Mesendoderm (in vitro differentiated cells): ENCODE data around the gene SPINK6. TPM values are rescaled to one million over a fixed set of nuclear protein-coding genes. Genes with fewer than 3 reads are reported as not detected.

Source experiments
- DNase-seq: peaks from one replicate; pipeline ENCODE4 v3.0.0; 2013
- H2AK5ac ChIP-seq: 2 replicates; pipeline ENCODE4 v1.6.1; 2013; ENCODE audit warnings: low read length, inconsistent platforms
- H2BK120ac ChIP-seq: 2 replicates; pipeline ENCODE4 v1.6.1; 2013; ENCODE audit warnings: low read depth, mild to moderate bottlenecking, low read length, moderate library complexity, mixed read lengths
- H2BK15ac ChIP-seq: replicated peaks from 2 replicates; pipeline ENCODE4 v1.6.1; 2013; ENCODE audit warnings: low read depth, mild to moderate bottlenecking, moderate library complexity
- H2BK5ac ChIP-seq: 2 replicates; pipeline ENCODE4 v1.6.1; 2013; ENCODE audit warnings: low read length, inconsistent platforms
- H3K18ac ChIP-seq: 2 replicates; pipeline ENCODE4 v1.6.1; 2013; ENCODE audit warnings: mild to moderate bottlenecking, low read length, mixed read lengths
- H3K23ac ChIP-seq: one replicate; pipeline ENCODE4 v1.6.1; 2013; ENCODE audit warnings: low read length
- H3K27ac ChIP-seq: 2 replicates; pipeline ENCODE4 v1.5.1; 2013; ENCODE audit warnings: low read depth, mild to moderate bottlenecking, inconsistent platforms, low read length, moderate library complexity
- H3K27me3 ChIP-seq: 2 replicates; pipeline ENCODE4 v1.6.1; 2013; ENCODE audit warnings: low read length, control low read depth, mild to moderate bottlenecking, inconsistent platforms; ENCODE audit not compliant: insufficient read depth, poor library complexity
- H3K36me3 ChIP-seq: 2 replicates; pipeline ENCODE4 v1.6.1; 2013; ENCODE audit warnings: low read length, inconsistent platforms; ENCODE audit not compliant: control insufficient read depth, insufficient read depth
- H3K4ac ChIP-seq: one replicate; pipeline ENCODE4 v1.6.1; 2013; ENCODE audit warnings: low read depth, mild to moderate bottlenecking, low read length, moderate library complexity
- H3K4me1 ChIP-seq: 2 replicates; pipeline ENCODE4 v1.6.1; 2013; ENCODE audit warnings: low read depth, low read length, inconsistent platforms; ENCODE audit not compliant: control insufficient read depth
- H3K4me2 ChIP-seq: 2 replicates; pipeline ENCODE4 v1.6.1; 2013; ENCODE audit warnings: low read length
- H3K4me3 ChIP-seq: 2 replicates; pipeline ENCODE4 v1.5.1; 2013; ENCODE audit warnings: mild to moderate bottlenecking, low read length
- H3K56ac ChIP-seq: one replicate; pipeline ENCODE4 v1.6.1; 2013; ENCODE audit warnings: low read length
- H3K79me1 ChIP-seq: 2 replicates; pipeline ENCODE4 v1.6.1; 2013; ENCODE audit warnings: low read length, inconsistent platforms
- H3K79me2 ChIP-seq: 2 replicates; pipeline ENCODE4 v1.6.1; 2013; ENCODE audit warnings: mild to moderate bottlenecking, low read length; ENCODE audit not compliant: control insufficient read depth, insufficient read depth
- H3K9ac ChIP-seq: 2 replicates; pipeline ENCODE4 v1.6.1; 2013; ENCODE audit warnings: low read length, inconsistent platforms
- H4K5ac ChIP-seq: one replicate; pipeline ENCODE4 v1.6.1; 2013; ENCODE audit warnings: low read length
- H4K8ac ChIP-seq: one replicate; pipeline ENCODE4 v1.6.1; 2013; ENCODE audit warnings: low read depth, mild to moderate bottlenecking, control low read depth, low read length, moderate library complexity
- WGBS: extraction: QIAGEN DNeasy Blood & Tissue Kit; methylation state at CpG from one replicate; pipeline ENCODE4 v1.1.7; 2013; ENCODE audit warnings: low lambda C conversion rate, missing lambda C conversion rate; ENCODE audit not compliant: insufficient coverage; ENCODE audit errors: extremely low coverage; 5-methylcytosine and 5-hydroxymethylcytosine counted together
- polyA plus RNA-seq, 2 experiments: library from polyadenylated mRNA; stranded (reverse); fragments of 200-250 nt; gene quantifications; one replicate each; pipeline ENCODE4 v1.2.3, GENCODE V29; 2013

Gene SPINK6, protein sequence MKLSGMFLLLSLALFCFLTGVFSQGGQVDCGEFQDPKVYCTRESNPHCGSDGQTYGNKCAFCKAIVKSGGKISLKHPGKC
- not detected for polyA plus RNA-seq (2013, experiment 1 of 2)
- polyA plus RNA-seq (2013, experiment 2 of 2): not detected

- Histone ChIP-seq H3K4me2 (no peak within 1 kb of the TSS), H3K9ac (no peak within 1 kb of the TSS), H3K4me3 (no peak within 1 kb of the TSS), H3K36me3 (no peaks in the 10 kb centered on the region), H3K79me1 (no peaks in the 10 kb centered on the region), H2BK15ac (no peak within 1 kb of the TSS), H3K56ac (no peak within 1 kb of the TSS), H3K4me1 (no peaks in the 10 kb centered on the region), H3K27me3 (no peaks in the 10 kb centered on the region), H2BK5ac (no peak within 1 kb of the TSS), H4K5ac (no peak within 1 kb of the TSS), H3K79me2 (no peaks in the 10 kb centered on the region), H3K18ac (no peak within 1 kb of the TSS), H3K4ac (no peak within 1 kb of the TSS), H3K23ac (no peak within 1 kb of the TSS), H4K8ac (no peak within 1 kb of the TSS), H3K27ac (no peak within 1 kb of the TSS), H2BK120ac (no peak within 1 kb of the TSS), H2AK5ac (no peak within 1 kb of the TSS)
- DNase-seq: no peak
- WGBS: no CpG with 5 or more reads among the region's 2 CpGs
Observed at GRCh38 chr5:148202531-148203203, at the start of gene SPINK6. Gene SPINK6 (plus strand): TSS chr5:148203042. CDS start chr5:148203097, 55 bp downstream.

- Histone ChIP-seq H4K5ac (no peak overlapping the region), H3K9ac (no peak overlapping the region), H3K18ac (no peak overlapping the region), H3K23ac (no peak overlapping the region), H2BK5ac (no peak overlapping the region), H3K4ac (no peak overlapping the region), H3K27ac (no peak overlapping the region), H2BK15ac (no peak overlapping the region), H3K79me2 (no peaks in the 10 kb centered on the region), H3K27me3 (no peaks in the 10 kb centered on the region), H2AK5ac (no peak overlapping the region), H3K36me3 (no peaks in the 10 kb centered on the region), H3K4me2 (no peak overlapping the region), H3K4me3 (no peak overlapping the region), H3K4me1 (no peaks in the 10 kb centered on the region), H2BK120ac (no peak overlapping the region), H3K79me1 (no peaks in the 10 kb centered on the region), H4K8ac (no peak overlapping the region), H3K56ac (no peak overlapping the region)
- no CpG with 5 or more reads among the region's 1 CpG for WGBS
- no peak for DNase-seq
Observed at GRCh38 chr5:148156609-148157008, 46.2 kb upstream of the SPINK6 start.

DNA sequence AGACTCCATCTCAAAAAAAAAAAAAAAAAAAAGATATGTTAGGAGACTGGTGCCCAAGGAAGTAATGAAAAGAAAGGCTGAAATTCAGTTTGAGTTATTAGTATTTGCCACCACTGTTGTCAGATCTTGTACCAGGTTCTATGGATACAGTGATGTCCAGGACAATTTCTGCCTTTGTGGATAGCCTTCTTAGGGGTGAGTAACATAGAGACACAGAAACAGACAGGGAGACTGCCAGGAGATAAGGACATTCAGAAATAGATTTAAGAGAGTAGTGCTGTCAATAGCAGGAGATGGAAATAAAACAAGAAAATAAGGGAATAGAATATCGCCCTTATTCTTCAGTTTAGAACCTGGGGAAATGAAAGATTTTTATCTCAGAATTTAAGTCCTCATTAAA is 40.8 kb upstream of the SPINK6 start:
- no peaks in the 10 kb centered on the region for H3K79me2 ChIP-seq
- no peak overlapping the region for H3K4ac ChIP-seq
- H3K27me3 ChIP-seq: no peaks in the 10 kb centered on the region
- no peak overlapping the region for H2BK15ac ChIP-seq
- no peak overlapping the region for H4K8ac ChIP-seq
- H2BK120ac ChIP-seq: no peak overlapping the region
- WGBS: no CpG with 5 or more reads among the region's 1 CpG
- H3K36me3 ChIP-seq: no peaks in the 10 kb centered on the region
- no peak overlapping the region for H3K27ac ChIP-seq
- H3K4me2 ChIP-seq: no peak overlapping the region
- H4K5ac ChIP-seq: no peak overlapping the region
- H3K79me1 ChIP-seq: no peaks in the 10 kb centered on the region
- H3K56ac ChIP-seq: no peak overlapping the region
- H2AK5ac ChIP-seq: no peak overlapping the region
- H3K23ac ChIP-seq: no peak overlapping the region
- H3K4me3 ChIP-seq: no peak overlapping the region
- no peaks in the 10 kb centered on the region for H3K4me1 ChIP-seq
- no peak for DNase-seq
- no peak overlapping the region for H3K18ac ChIP-seq
- no peak overlapping the region for H3K9ac ChIP-seq
- H2BK5ac ChIP-seq: no peak overlapping the region

DNA sequence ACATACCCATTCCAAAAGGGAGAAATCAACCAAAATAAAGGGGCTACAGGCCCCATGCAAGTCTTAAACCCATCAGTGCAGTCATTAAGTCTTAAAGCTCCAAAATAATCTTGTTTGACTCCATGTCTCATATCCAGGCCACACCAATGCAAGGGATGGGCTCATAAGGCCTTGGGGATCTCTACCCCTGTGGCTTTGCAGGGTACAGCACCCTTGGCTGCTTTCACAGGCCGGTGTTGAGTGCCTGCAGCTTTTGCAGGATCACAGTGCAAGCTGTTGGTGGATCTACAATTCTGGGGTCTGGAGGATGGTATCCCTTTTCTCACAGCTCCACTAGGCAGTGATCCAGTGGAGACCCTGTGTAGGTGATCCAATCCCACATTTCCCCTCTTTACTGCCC is 39.5 kb upstream of the SPINK6 start:
- Histone ChIP-seq H3K18ac (no peak overlapping the region), H3K4me2 (no peak overlapping the region), H3K9ac (no peak overlapping the region), H3K79me2 (no peaks in the 10 kb centered on the region), H2BK120ac (no peak overlapping the region), H2AK5ac (no peak overlapping the region), H2BK15ac (no peak overlapping the region), H3K79me1 (no peaks in the 10 kb centered on the region), H4K5ac (no peak overlapping the region), H4K8ac (no peak overlapping the region), H3K4me1 (no peaks in the 10 kb centered on the region), H3K27me3 (no peaks in the 10 kb centered on the region), H3K4ac (no peak overlapping the region), H3K27ac (no peak overlapping the region), H3K56ac (no peak overlapping the region), H3K36me3 (no peaks in the 10 kb centered on the region), H2BK5ac (no peak overlapping the region), H3K4me3 (no peak overlapping the region), H3K23ac (no peak overlapping the region)
- WGBS: no CpG with 5 or more reads among the region's 1 CpG
- no peak for DNase-seq

DNA sequence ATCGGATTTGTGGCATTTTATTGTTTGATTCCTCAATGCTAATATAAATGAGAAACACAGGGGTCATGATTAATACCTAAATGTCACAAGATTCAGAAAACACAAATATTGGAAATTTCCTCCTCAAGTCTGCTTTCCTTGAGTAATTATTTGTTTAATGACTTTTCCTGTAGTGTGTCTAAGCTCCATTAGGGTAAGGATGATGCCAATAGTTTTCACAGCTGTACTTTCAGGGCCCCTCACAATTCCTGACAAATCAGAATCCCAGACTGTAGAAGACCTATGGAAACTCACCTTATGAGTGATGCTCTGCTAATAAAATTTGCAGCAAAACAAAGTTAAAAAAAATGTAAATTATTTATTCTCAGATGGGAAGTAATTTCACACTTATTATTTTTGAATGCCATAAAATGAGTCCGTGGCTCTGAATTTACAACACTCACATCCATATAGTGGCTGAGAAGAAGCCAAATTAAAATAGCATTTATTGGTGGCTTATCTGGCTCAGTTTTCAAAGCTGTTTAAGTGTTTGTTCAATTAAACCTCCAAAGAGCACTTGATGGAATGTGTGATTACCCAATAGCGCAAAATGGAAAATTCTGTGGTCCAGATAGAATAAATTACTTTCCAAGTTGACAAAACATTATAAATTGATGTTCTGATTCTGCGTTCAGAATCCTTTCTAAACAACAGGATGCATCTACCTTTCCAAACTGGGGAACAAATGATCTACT is 36.1 kb upstream of the SPINK6 start:
- H3K4ac ChIP-seq: no peak overlapping the region
- H4K8ac ChIP-seq: no peak overlapping the region
- no peaks in the 10 kb centered on the region for H3K79me1 ChIP-seq
- no peaks in the 10 kb centered on the region for H3K79me2 ChIP-seq
- H3K4me1 ChIP-seq: no peaks in the 10 kb centered on the region
- no peak overlapping the region for H3K4me3 ChIP-seq
- no peak overlapping the region for H3K23ac ChIP-seq
- no peak overlapping the region for H3K4me2 ChIP-seq
- no peak overlapping the region for H3K27ac ChIP-seq
- H3K36me3 ChIP-seq: no peaks in the 10 kb centered on the region
- no peaks in the 10 kb centered on the region for H3K27me3 ChIP-seq
- H4K5ac ChIP-seq: no peak overlapping the region
- WGBS: no CpG with 5 or more reads among the region's 4 CpGs
- no peak overlapping the region for H3K18ac ChIP-seq
- no peak overlapping the region for H2BK5ac ChIP-seq
- no peak overlapping the region for H3K56ac ChIP-seq
- H2BK15ac ChIP-seq: no peak overlapping the region
- H2AK5ac ChIP-seq: no peak overlapping the region
- H3K9ac ChIP-seq: no peak overlapping the region
- no peak overlapping the region for H2BK120ac ChIP-seq
- no peak for DNase-seq
